SU-DHL-6 (cell line): ENCODE measurements around the gene TFAP2D.
A peak's percentile ranks its signal among the peaks of the same experiment; 100 is the strongest.

Source experiments
- H2AFZ ChIP-seq: fragments of 200-600 bp; sonication (generic); 2 replicates; pipeline ENCODE4 v1.6.1; 2014; ENCODE audit warnings: low read depth, mild to moderate bottlenecking, moderate library complexity, mixed read lengths, antibody characterized with exemption, low read length; ENCODE audit not compliant: severe bottlenecking
- H3F3A ChIP-seq: fragments of 200-600 bp; shearing (Covaris generic); 2 replicates; pipeline ENCODE4 v1.6.0; 2016; ENCODE audit warnings: antibody characterized with exemption, mild to moderate bottlenecking; ENCODE audit not compliant: insufficient read depth
- H3K27ac ChIP-seq: fragments of 200-600 bp; sonication (generic); 2 replicates; pipeline ENCODE4 v1.5.1; 2016; ENCODE audit warnings: low read depth, mild to moderate bottlenecking, low read length, moderate library complexity, mixed read lengths
- H3K27me3 ChIP-seq: fragments of 200-600 bp; sonication (generic), shearing (Covaris generic); 2 replicates; pipeline ENCODE4 v1.6.0; 2014; ENCODE audit warnings: mild to moderate bottlenecking, low read length
- H3K36me3 ChIP-seq: fragments of 200-600 bp; sonication (generic); 2 replicates; pipeline ENCODE4 v1.6.1; 2014; ENCODE audit warnings: mild to moderate bottlenecking, low read length, mixed read lengths
- H3K4me2 ChIP-seq: fragments of 300-600, 200-600 bp; shearing (Covaris generic), sonication (generic); 2 replicates; pipeline ENCODE4 v1.6.0; 2014; ENCODE audit warnings: low read length, low read depth, mild to moderate bottlenecking; ENCODE audit not compliant: poor library complexity, severe bottlenecking
- H3K4me3 ChIP-seq: fragments of 200-600 bp; sonication (generic); 2 replicates; pipeline ENCODE4 v1.5.1; 2014; ENCODE audit warnings: antibody characterized with exemption, low read length, mild to moderate bottlenecking, mixed read lengths; ENCODE audit not compliant: insufficient read depth, poor library complexity, severe bottlenecking
- H3K79me2 ChIP-seq: fragments of 200-600 bp; sonication (generic); 2 replicates; pipeline ENCODE4 v1.6.1; 2014; ENCODE audit warnings: mild to moderate bottlenecking, low read length, moderate library complexity; ENCODE audit not compliant: insufficient read depth
- H3K9ac ChIP-seq: fragments of 200-600 bp; sonication (generic); 2 replicates; pipeline ENCODE4 v1.7.0; 2014; ENCODE audit warnings: mild to moderate bottlenecking, low read length
- H3K9me2 ChIP-seq: fragments of 200-600 bp; sonication (generic); replicated peaks from 2 replicates; pipeline ENCODE4 v1.6.1; 2014; ENCODE audit warnings: low read length; ENCODE audit not compliant: insufficient read depth
- H3K9me3 ChIP-seq: fragments of 200-600 bp; sonication (generic); 2 replicates; pipeline ENCODE4 v1.6.1; 2014; ENCODE audit warnings: low read length, mixed read lengths; ENCODE audit not compliant: insufficient read depth
- H4K20me1 ChIP-seq: fragments of 200-600 bp; sonication (generic); 2 replicates; pipeline ENCODE4 v1.6.1; 2014; ENCODE audit warnings: low read depth, mild to moderate bottlenecking, antibody characterized with exemption, low read length, moderate library complexity, mixed read lengths
- CTCF ChIP-seq: fragments of 200-600 bp; sonication (generic); IDR thresholded peaks from one replicate; pipeline ENCODE4 v1.5.1; 2017; ENCODE audit warnings: antibody characterized with exemption, mild to moderate bottlenecking, low read length, moderate library complexity; ENCODE audit not compliant: insufficient read depth, poor library complexity, severe bottlenecking
- EZH2phosphoT487 ChIP-seq: fragments of 200-600 bp; sonication (generic), shearing (Covaris generic); conservative IDR thresholded peaks from 2 replicates; pipeline ENCODE4 v1.6.1; 2018; ENCODE audit warnings: mild to moderate bottlenecking, antibody characterized with exemption, low read length, moderate library complexity, mixed read lengths

Gene TFAP2D

DNA sequence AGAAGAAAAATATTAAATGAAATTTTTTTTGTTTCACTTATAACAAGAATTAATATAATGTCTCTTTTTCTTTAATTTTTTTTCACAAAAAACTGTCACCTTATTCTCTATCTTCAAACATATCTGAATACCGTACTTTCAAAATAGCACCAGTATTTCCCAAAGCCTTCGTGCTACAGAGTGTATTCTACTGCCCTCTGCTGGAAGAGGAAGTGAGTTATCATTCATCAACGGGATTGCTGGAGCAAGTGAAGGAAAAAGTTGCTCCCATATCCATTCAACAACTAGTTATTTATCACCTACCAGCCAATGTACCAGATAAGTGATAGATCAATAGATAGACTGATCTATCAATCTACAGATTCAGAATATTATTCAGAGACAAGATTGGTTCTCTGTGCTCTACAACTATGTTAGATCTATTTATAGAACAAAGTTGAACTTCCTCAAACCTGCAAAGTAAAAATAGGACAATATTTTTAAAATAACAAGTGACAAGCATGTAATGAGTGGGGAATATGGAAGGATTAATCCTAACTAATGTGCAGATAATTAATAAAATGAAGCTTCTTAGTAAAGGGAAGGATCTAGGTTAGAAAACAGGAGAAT, 78.7 kb downstream of the TFAP2D start:
- Histone ChIP-seq H2AFZ (no peak overlapping the region), H3K9me3 (no peaks in the 10 kb centered on the region), H3K9ac (no peak overlapping the region), H3K27ac (no peak overlapping the region), H4K20me1 (no peaks in the 10 kb centered on the region), H3K4me3 (no peak overlapping the region), H3K79me2 (no peaks in the 10 kb centered on the region), H3K9me2 (no peaks in the 10 kb centered on the region), H3K36me3 (no peaks in the 10 kb centered on the region), H3F3A (no peaks in the 10 kb centered on the region), H3K4me2 (no peak overlapping the region), H3K27me3 (no peaks in the 10 kb centered on the region; the same call in 1 of the 2 replicates)
- TF ChIP-seq EZH2phosphoT487 (no peak), CTCF (peak; percentile 96)

- Histone ChIP-seq H3K9me2 (no peaks in the 10 kb centered on the region), H3K27ac (no peak overlapping the region), H2AFZ (no peak overlapping the region), H3K9me3 (no peaks in the 10 kb centered on the region), H3F3A (no peaks in the 10 kb centered on the region), H3K9ac (no peak overlapping the region), H3K4me2 (no peak overlapping the region), H3K4me3 (no peak overlapping the region), H3K79me2 (no peaks in the 10 kb centered on the region), H4K20me1 (no peaks in the 10 kb centered on the region), H3K27me3 (no peaks in the 10 kb centered on the region; the same call in 1 of the 2 replicates), H3K36me3 (no peaks in the 10 kb centered on the region)
- no peak for TF ChIP-seq CTCF
- TF ChIP-seq EZH2phosphoT487 = no peak
Measured at GRCh38 chr6:50792771-50793170, 79.4 kb downstream of the TFAP2D start.

DNA sequence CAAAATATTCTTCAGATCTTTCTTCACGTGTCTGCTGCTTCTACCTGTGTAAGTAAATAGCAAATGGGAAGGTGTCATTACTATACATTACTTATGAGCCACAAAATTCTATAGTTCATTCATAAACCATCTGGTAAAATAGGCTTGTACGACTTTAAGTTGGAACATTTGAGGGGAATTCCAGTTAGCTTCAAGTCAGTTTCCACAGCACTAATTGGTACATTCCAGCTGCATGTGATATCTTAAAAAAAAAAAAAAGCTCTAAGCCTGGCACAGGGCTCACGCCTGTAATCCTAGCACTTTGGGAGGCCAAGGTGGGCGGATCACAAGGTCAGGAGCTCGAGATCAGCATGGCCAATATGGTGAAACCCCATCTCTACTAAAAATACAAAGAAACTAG, 82.2 kb downstream of the TFAP2D start:
- no peak overlapping the region for H3K4me2 ChIP-seq
- TF ChIP-seq CTCF (no peak), EZH2phosphoT487 (no peak)
- no peaks in the 10 kb centered on the region; the same call in 1 of the 2 replicates for H3K27me3 ChIP-seq
- H3K9me3 ChIP-seq = no peaks in the 10 kb centered on the region
- no peak overlapping the region for H2AFZ ChIP-seq
- no peaks in the 10 kb centered on the region for H3K79me2 ChIP-seq
- no peaks in the 10 kb centered on the region for H3F3A ChIP-seq
- H3K9me2 ChIP-seq = no peaks in the 10 kb centered on the region
- H3K36me3 ChIP-seq = no peaks in the 10 kb centered on the region
- H3K9ac ChIP-seq = no peak overlapping the region
- H3K27ac ChIP-seq = no peak overlapping the region
- H3K4me3 ChIP-seq = no peak overlapping the region
- no peaks in the 10 kb centered on the region for H4K20me1 ChIP-seq
